Fibroblast of mammary gland (primary cell): ENCODE measurements around the gene ISL1.

Experiments used
- DNase-seq: peaks from one replicate; pipeline ENCODE4 v3.0.0-alpha.2; 2010; ENCODE audit warnings: low read depth
- H3K4me3 ChIP-seq: 2 replicates; pipeline ENCODE4 v1.5.1; 2011; ENCODE audit warnings: low read depth, mild to moderate bottlenecking, low read length, moderate library complexity; ENCODE audit not compliant: control insufficient read depth
- TF ChIP-seq, protein P1 (sequence below): conservative IDR thresholded peaks from 2 replicates; pipeline ENCODE4 v1.5.1; 2011; ENCODE audit warnings: low read depth, low read length, inconsistent platforms; ENCODE audit not compliant: control insufficient read depth, insufficient read depth

Gene ISL1

DNA sequence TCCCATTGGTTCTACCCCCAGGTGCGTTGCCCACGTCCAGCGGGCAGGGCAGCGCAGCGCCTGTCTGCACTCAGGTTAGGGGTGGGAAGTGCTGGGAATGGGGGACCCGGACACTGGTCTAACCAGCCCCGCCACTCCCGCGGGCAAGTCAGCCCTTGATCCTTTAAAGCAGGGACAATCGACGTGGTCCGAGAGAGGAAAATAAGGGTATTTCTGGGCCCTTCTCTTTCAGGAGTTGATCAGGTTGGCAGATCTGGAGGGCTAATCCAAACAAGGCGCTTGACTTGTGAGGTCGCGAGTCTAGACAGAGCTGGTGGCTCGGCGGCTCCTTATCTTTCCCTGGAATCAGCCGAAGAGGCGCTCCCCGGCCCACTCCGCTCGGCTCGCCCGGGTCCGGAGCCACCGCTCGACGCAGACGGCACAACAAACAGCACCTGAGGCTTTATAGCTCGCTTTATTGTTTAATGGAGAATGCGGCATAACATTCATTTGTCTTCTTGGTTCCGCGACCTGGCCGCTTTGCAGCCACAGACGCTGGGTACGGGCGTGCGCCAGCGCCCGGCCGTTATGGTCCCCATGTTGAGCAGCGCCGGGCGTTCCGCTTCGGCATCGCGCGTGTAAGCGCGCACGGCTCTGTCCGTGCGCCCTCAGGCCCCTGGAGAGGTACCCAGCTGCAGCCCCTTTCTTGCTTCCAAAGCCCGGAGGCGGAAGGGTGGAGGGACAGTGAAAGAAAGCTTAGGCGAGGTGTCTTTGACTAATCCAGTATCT is 15.8 kb downstream of the ISL1 start:
- DNase-seq, result no peak
- no peak overlapping the region for H3K4me3 ChIP-seq
- TF ChIP-seq, protein P1, sequence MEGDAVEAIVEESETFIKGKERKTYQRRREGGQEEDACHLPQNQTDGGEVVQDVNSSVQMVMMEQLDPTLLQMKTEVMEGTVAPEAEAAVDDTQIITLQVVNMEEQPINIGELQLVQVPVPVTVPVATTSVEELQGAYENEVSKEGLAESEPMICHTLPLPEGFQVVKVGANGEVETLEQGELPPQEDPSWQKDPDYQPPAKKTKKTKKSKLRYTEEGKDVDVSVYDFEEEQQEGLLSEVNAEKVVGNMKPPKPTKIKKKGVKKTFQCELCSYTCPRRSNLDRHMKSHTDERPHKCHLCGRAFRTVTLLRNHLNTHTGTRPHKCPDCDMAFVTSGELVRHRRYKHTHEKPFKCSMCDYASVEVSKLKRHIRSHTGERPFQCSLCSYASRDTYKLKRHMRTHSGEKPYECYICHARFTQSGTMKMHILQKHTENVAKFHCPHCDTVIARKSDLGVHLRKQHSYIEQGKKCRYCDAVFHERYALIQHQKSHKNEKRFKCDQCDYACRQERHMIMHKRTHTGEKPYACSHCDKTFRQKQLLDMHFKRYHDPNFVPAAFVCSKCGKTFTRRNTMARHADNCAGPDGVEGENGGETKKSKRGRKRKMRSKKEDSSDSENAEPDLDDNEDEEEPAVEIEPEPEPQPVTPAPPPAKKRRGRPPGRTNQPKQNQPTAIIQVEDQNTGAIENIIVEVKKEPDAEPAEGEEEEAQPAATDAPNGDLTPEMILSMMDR, result no peak

DNA sequence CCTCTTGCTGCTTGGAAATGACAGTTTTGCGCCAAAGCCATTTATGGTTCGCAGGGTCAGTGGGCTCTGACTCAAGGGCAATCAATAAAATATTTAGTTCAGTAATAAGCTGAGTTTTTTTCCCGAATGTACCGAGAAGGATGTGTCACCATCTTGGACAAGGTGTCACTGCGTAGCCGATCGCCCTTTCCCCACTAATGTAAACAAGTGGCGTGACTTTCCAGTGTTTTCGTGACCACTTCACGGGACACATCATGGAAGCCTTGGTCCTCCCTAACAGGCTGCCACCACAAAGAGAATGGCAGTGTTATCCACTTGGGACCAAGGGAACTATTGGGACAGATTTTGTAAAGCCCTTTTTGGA is 16.4 kb downstream of the ISL1 start:
- DNase-seq, result no peak
- no peak overlapping the region for H3K4me3 ChIP-seq
- TF ChIP-seq, protein P1, result no peak

DNA sequence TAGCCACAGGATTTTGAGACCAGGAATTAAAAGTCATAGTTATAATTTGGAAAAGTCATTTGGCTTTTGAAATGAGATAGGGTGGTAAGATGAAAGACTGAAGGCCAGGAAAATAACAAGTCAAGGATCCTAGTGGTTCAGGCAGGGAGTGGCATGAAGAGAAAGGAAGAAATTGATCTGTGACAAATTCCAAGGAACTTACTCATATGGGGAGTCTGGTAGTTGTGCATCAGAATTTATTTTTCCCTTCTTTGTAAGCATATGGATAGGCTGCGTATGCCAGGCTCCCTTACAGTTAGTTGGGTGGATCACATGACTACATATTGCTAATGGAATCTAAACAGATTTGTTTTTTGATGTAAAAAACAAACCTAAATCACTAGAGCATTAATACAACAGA is 21.0 kb downstream of the ISL1 start:
- TF ChIP-seq, protein P1, result no peak
- no peak overlapping the region for H3K4me3 ChIP-seq
- DNase-seq, result no peak

DNA sequence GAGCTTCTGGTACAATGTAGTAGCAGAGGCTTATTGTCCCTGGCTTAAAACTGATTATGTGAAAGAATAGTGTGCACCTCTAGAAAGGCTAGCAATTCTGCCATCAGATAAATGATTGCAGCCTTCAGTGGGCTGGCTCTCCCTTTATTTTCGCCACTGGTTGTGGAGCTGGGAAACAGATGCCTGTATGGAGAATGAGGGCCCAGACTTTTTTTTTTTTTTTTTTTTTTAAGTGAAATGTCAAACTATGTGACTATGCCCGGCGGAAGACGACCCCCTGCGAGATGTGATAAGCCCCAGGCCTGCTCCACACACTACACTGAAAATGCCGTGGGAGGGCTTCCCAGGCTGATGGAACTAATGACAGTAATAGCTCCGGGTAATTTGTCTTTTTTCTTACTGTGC is 28.7 kb downstream of the ISL1 start:
- TF ChIP-seq, protein P1, result no peak
- no peak for DNase-seq
- H3K4me3 ChIP-seq, result no peak overlapping the region

DNA sequence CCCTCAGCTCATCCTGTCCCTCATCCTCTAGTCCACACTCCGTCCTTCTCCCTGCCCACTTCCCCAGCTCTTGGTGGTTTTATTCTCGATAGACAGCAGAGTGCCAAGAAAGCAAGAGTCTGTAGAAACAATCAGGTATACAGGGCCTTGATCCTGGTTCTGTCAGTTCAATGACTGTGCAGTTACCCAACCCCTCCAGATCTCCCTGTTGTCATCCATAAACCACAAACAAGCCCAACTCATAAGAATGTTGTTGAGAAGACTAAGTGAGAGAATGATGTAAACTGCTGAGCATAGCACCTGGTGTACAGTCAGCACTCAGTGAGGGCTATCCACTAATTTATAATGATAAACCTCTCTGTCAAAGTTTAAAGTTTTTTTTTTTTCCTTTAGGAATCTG is 31.3 kb downstream of the ISL1 start:
- TF ChIP-seq, protein P1, result no peak
- H3K4me3 ChIP-seq, result no peak overlapping the region
- DNase-seq, result no peak

DNA sequence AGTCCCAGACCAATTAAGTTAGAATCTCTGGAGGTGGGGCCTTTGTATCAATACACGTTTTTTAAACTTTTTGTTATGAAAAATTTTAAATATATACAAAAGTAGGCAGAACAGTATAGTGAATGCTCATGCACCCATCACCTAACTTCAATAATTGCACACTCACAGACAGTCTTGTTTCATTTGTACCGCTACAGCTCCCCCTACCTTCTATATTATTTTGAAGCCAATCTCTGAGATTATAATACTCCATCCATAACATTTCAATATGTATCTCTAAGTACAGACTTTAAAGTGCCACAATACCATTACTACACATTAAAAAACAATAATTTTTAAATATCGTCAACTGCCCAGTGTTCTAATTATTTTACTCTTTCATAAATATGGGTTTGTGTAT is 32.9 kb downstream of the ISL1 start:
- no peak overlapping the region for H3K4me3 ChIP-seq
- no peak for DNase-seq
- TF ChIP-seq, protein P1, result no peak
